GM18907 (cell line): Measurements from ENCODE around the gene SULT4A1.

ENCODE experiments used
- ATAC-seq: cut with Tn5 transposase; IDR thresholded peaks from one replicate; pipeline ENCODE4 v1.9.1; 2021; ENCODE audit warnings: mild to moderate bottlenecking, moderate library complexity; ENCODE audit not compliant: unreplicated experiment

SULT4A1 gene

DNA sequence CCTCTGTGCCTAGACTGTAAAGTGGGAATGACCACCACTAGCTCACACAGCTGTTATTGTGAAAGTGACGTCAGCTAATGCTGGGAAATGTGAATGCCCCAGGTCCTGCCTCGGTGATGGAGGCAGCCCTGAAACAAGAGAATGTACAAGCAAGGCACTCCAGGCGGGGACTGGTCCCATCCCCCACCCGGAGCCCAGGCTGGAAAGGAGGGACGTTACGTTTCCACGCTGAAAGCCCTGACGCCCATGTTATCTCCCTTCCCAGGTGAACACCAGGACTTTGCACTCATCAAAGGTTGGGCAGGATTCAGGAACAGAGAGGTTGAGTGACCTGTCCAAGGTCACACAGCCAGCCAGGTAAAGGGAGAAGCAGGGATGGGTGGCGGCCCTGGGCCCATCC is 784 bp downstream of the SULT4A1 start:
- ATAC-seq: no peak

DNA sequence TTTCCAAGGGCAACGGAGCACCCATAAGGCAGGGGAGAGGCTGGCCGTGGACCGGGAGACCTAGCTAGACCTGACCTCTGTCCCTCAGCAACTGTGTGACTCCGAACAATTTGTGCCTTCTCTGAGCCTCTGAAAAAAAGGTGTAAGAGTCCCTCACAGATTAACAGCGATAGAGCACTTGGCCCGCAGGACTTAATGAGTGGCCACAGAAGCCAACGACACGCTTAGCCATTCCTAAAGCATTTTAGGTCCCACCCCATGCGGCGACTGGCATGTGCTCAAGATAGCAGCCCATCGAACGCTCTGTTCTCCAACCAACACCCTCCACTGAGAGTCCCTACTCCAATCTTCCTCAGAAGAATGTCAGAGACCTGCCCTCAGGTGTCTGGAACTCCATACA is 1.5 kb downstream of the SULT4A1 start:
- no peak for ATAC-seq

- ATAC-seq: no peak
These were observed 2.2 kb downstream of the SULT4A1 start for GRCh38 chr22:43860126-43860525.

GRCh38 chr22:43859621-43860020 is 2.7 kb downstream of the SULT4A1 start:
- ATAC-seq: no peak

DNA sequence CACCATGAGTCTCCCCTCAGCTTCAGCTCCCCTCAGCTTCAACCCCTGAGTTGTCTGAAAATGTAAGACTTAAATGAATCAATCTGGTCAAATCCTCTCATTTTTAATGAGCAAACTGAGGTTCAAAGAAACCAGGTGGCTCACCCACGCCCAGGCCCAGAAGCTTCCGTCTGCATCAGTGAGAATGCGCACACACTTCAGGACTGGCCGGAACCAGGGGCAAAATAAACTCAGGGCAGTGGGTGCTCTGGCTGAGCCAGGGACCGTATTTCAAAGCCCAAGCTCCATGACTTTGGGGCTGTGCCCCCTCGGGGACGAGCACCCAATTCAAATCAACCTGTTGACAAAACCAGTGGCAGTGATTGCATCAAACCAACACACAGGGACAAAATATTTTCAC is 3.1 kb downstream of the SULT4A1 start:
- ATAC-seq: no peak

DNA sequence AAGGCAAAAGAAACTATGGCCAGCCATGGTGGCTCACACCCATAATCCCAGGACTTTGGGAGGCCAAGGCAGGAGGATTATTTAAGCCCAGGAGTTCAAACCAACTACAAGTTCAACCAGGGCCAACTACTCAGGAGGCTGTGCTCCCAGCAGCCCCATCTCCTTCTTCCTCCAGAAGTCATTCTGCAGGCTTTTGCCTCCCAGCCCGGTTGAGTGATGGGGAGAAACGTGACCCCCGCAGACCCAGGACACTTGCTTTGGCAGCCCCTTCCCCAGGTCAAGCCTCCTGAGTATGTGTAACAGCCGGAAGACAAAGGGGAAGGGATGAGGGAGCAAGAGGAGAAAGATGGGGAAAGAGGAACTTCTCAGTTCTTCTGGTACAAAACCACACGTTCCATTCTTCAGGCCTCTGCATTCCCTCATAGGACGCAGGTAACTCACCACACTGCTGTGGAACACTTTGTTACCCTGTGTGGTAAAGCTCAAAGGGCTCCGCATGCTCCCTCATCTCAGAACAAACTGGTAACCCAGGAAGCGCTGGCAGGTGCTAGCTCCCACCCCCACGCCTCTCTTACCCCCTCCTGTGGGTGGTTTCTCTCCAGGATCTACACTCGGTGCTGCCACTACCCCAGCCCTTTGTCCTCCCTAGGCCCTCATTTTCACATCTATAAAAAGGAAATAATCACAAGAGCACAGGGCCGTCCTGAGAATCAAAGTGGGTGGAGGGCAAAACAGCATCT is 4.0 kb downstream of the SULT4A1 start:
- ATAC-seq: no peak

DNA sequence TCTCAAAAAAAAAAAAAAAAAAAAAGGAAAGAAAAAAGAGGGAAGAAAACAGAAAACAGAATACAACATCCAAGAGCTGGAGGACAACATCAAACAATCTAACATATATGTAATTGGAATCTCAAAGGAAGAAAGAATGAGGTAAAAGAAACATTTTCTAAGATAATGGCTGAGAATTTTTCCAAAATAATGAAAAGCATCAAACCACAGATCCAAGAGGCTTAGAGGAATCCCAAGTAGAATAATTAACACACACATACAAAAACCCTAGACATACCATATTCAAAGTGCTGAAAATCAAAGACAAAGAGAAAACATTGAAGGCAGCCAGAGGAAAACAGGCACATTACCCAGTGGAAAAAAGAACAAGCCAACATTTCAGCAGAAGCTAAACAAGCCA is 4.9 kb downstream of the SULT4A1 start:
- ATAC-seq: no peak

DNA sequence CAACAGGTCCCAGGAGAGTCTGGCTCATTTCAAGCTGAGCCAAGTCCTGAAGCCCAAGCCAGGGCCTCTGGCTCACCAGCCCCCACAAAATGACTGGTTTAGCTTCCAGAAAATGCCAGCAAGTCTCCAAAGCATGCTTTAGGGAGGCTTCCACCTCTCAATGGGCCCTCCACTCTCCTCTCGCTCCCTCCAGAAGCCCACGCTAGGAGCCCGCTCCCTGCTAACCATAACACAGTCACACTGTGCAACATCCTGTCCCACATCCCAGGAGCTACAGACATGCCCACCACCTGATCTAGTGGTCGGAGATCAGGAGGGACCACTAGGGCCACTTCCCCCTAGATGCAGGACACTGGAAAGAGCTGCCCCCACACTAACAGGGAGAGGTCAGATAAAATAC is 6.9 kb downstream of the SULT4A1 start:
- ATAC-seq: no peak

- ATAC-seq: no peak
These were observed 7.5 kb downstream of the SULT4A1 start for GRCh38 chr22:43854786-43855271.

GRCh38 chr22:43854121-43854785 is 8.1 kb downstream of the SULT4A1 start:
- no peak for ATAC-seq

- ATAC-seq: no peak
These were observed 8.9 kb downstream of the SULT4A1 start for GRCh38 chr22:43853328-43853931.

GRCh38 chr22:43852573-43853327 is 9.6 kb downstream of the SULT4A1 start:
- ATAC-seq: no peak

DNA sequence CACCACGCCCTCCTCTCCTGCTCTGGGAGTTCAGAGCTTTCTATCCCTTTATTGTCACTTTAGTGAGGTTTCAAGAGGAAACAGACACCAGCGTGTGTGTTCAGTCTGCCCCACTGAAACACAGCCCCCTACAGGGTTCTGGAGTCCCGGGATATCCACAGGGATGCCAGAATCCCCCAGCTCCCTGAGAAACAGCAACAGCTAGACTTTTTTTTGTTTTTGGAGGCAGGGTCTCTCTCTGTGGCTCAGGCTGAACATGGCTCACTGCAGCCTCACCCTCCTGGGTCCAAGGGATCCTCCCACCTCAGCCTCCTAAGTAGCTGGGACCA is 10.4 kb downstream of the SULT4A1 start:
- ATAC-seq: no peak

- ATAC-seq: no peak
These were observed 11.0 kb downstream of the SULT4A1 start for GRCh38 chr22:43851058-43851978.

DNA sequence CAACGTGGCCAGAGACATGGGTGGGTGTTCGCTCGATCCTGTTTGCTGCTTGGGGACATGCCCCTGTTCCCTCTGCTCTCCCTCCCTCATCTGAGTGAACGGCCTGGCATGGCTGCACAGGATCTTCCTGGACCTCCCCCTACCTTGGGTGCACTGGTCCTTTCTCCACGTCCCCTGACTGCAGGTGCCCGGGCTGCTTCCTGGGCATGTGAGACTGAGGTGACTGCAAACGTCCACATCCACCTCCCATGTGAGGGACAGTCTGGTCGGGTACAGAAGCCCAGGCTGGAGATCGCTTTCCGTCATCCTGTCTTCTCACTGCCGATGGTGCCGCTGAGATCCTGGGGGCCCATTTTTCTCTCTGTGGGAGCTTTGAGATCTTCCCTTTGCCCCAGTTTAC is 11.8 kb downstream of the SULT4A1 start:
- ATAC-seq: no peak

GRCh38 chr22:43849731-43850130 is 12.6 kb downstream of the SULT4A1 start:
- no peak for ATAC-seq

DNA sequence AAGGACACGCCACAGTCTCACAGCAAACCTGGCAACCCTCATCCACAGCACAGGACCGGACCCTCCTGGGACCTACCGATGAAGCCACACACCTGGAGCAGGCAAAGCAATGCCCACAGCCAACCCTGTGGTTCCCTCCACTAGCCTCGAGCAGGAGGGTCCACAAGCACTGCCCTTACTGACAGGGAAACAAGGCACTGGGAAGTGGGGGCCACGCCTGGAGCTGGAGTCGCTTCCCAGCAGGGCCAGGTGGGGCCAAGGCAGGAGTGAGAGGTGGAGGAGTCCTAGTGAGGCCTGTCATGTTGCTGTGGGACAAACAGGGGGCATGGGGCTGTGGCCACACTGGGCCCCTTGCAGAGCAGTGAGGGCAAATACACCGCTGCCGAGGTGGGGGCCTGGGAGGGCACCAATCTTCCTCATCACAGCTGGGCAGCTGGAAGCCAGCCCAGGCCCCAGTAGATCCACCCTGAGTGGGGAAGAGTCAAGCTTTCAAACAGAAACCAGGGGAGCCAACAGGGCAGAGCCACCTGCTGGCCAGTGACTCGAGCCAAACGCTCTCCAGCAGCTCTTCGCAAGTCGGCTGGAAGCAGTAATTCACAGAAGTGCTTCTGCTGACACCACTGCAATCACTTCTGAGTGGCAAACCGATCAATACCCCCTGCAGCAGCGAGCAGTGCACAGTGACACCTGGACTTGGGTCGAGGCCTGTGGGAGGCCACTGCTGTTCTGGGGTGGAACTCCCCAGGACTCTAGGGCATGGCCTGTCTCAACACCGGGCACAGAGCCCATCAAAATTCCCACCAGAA is 13.7 kb downstream of the SULT4A1 start:
- ATAC-seq: no peak

DNA sequence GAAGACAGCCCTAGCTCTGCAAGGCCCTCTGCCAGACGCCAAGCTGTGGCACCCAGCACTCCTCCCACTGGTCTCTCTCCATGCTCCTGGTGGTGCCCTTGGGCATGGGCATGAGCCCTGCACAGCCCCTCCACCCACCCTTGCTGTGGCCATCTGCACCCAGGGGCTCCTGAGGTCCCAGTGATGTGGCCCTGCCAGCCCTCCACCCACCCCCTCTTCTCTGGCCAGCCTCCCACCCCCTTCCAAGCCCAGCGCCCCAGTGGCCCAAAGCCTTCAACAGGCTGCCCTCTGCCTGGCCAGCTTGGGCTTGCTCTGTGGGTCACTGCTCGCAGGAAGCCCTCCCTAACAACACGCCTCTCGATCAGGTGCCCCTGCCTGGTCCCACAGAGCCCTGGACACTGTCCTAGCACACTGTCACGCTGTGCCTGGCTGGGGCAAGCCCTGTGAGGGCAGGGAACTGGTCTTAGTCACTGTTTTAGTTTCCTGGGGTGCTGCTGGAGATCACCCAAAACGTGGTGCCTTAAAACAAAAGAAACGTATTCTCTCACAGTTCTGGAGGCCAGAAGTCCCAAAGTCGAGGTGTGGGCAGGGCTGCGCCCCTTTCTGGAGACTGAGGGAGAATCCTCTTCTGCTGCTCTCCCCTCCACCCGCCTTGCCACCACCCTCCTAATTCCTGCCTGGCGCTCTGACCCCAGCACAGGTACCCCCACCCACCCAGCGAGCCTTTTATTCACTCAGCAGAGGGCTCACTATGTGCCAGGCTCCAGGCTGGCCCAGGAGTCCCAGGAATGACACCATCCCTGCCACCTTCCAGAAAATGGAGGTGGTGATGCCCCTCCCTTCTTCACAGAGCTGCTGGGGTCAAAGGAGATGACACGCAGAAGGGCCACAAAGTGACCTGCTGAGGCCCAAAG is 14.7 kb downstream of the SULT4A1 start:
- no peak for ATAC-seq

GRCh38 chr22:43846966-43847365 is 15.3 kb downstream of the SULT4A1 start:
- ATAC-seq: no peak
